HG03196 (cell line): ENCODE measurements around the gene ZNF490.

Experiments used
- ATAC-seq: cut with Tn5 transposase; IDR thresholded peaks from one replicate; pipeline ENCODE4 v1.9.1; 2021; ENCODE audit not compliant: unreplicated experiment

ZNF490 gene

GRCh38 chr19:12546068-12546467, 64.5 kb downstream of the ZNF490 start:
- no peak for ATAC-seq

- no peak for ATAC-seq
Measured at GRCh38 chr19:12545267-12545666, 65.3 kb downstream of the ZNF490 start.

GRCh38 chr19:12544401-12544876, 66.2 kb downstream of the ZNF490 start:
- no peak for ATAC-seq

GRCh38 chr19:12543855-12544254, 66.8 kb downstream of the ZNF490 start:
- no peak for ATAC-seq
